K562 (cell line): ENCODE data around the gene ERC2.

ENCODE experiments used
- CBFA2T2 ChIP-seq: fragments of 450-650 bp; conservative IDR thresholded peaks from 2 replicates; pipeline ENCODE4 v1.6.1; 2017; ENCODE audit warnings: mild to moderate bottlenecking
- CTCF ChIP-seq, 3 experiments: IDR thresholded peaks in 2 of 3; conservative IDR thresholded peaks in 1 of 3; 2 replicates each; pipeline ENCODE4 v1.5.1; 2011 to 2012; ENCODE audit warnings: low read length in 3 of 3, mild to moderate bottlenecking in 3 of 3, control low read depth in 2 of 3, improper control_type of control experiment in 1 of 3, inconsistent platforms in 1 of 3, low read depth in 1 of 3, mixed read lengths in 1 of 3, moderate library complexity in 1 of 3; ENCODE audit not compliant: insufficient read depth in 2 of 3
- HNRNPUL1 ChIP-seq: fragments of 200-400 bp; formaldehyde crosslinking; IDR thresholded peaks from 2 replicates; pipeline ENCODE4 v1.6.1; 2017; ENCODE audit warnings: low read length
- MAZ ChIP-seq, 2 experiments: fragments of 450-650 bp in 1 of 2; sonication (generic) in 1 of 2; formaldehyde crosslinking; IDR thresholded peaks in 1 of 2; conservative IDR thresholded peaks in 1 of 2; 2 replicates each; pipeline versions ENCODE4 v1.4.0 to v1.5.0; 2020; ENCODE audit warnings: mild to moderate bottlenecking in 1 of 2, missing genetic modification reagents in 1 of 2
- NR2F6 ChIP-seq: fragments of 450-650 bp; formaldehyde crosslinking; IDR thresholded peaks from 2 replicates; pipeline ENCODE4 v1.4.0; 2020; ENCODE audit warnings: mild to moderate bottlenecking
- SETDB1 ChIP-seq: IDR thresholded peaks from one replicate; pipeline ENCODE4 v1.6.1; 2012; ENCODE audit warnings: low read length, control low read depth, inconsistent platforms
- SMARCC2 ChIP-seq: fragments of 450-650 bp; IDR thresholded peaks from 2 replicates; pipeline ENCODE4 v1.6.1; 2017; ENCODE audit warnings: antibody characterized with exemption, moderate library complexity, mild to moderate bottlenecking, low read depth
- YY1 ChIP-seq, 3 experiments: IDR thresholded peaks; 2 replicates each; pipeline ENCODE4 v1.6.1; 2011; ENCODE audit warnings: low read length in 2 of 3, mild to moderate bottlenecking in 2 of 3, moderate library complexity in 2 of 3, borderline replicate concordance in 1 of 3, control low read depth in 1 of 3, low read depth in 1 of 3; ENCODE audit not compliant: insufficient read depth in 3 of 3, insufficient replicate concordance in 2 of 3, control insufficient read depth in 1 of 3, insufficient read length in 1 of 3; ENCODE audit errors: extremely low read depth in 1 of 3
- ZNF24 ChIP-seq: fragments of 450-650 bp; IDR thresholded peaks from 2 replicates; pipeline ENCODE4 v1.6.1; 2016

DNA sequence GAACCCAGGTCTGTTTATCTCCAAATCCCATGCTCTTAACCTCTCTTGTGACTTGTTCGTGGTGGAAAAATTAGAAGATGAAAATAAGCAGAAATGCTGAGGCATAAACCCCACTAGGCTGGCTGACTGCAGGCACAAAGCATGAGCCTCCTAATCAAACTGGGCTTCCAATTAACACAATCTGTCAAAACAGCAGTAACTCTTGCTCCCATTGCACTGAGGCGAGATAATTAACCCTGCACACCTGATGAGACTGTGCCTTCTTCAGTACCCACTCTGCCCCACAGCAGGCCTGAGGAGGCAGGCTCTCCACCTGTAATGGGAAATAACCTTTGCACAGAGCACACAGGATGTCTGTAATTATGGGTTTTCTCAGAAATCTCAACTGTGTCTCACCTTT, 696.8 kb downstream of the ERC2 start:
- TF ChIP-seq ZNF24: no peak
- TF ChIP-seq SETDB1: no peak
- TF ChIP-seq MAZ (CRISPR knock-in tag; conservative IDR thresholded peaks at IDR 0.05 in 1 of 2, IDR thresholded peaks at IDR 0.05 in 1 of 2): no peak
- no peak for TF ChIP-seq SMARCC2
- TF ChIP-seq NR2F6 (CRISPR knock-in tag): no peak
- no peak for TF ChIP-seq HNRNPUL1
- no peak for TF ChIP-seq YY1 (IDR thresholded peaks at IDR 0.05; ENCODE audit: borderline replicate concordance in 1 of 3, control insufficient read depth in 1 of 3, extremely low read depth in 1 of 3, insufficient read depth in 3 of 3, insufficient read length in 1 of 3, insufficient replicate concordance in 2 of 3, low read depth in 1 of 3, low read length in 2 of 3)
- no peak for TF ChIP-seq CTCF (IDR thresholded peaks at IDR 0.05 in 2 of 3, conservative IDR thresholded peaks at IDR 0.05 in 1 of 3; ENCODE audit: insufficient read depth in 2 of 3, low read depth in 1 of 3, low read length in 3 of 3)
- no peak for TF ChIP-seq CBFA2T2
